Glutamatergic neuron (in vitro differentiated cells): ENCODE measurements around the gene EPB41L5. TPM values are rescaled to one million over a fixed set of nuclear protein-coding genes. Genes with fewer than 3 reads are reported as not detected.
"Not testable (repeated sequence)": the region's sequence is repeated elsewhere in the genome, so short reads cannot be mapped to it uniquely, and the experiment has no call there.

Source experiments
- DNase-seq: peaks from one replicate; pipeline ENCODE4 v3.0.0; 2022
- H3K27ac Mint-ChIP-seq: one replicate; pipeline ENCODE4 v1.8.0; 2020; ENCODE audit warnings: mild to moderate bottlenecking, mixed read lengths, inconsistent platforms; ENCODE audit not compliant: unreplicated experiment
- H3K27me3 Mint-ChIP-seq: one replicate; pipeline ENCODE4 v1.8.0; 2020; ENCODE audit warnings: mild to moderate bottlenecking, moderate library complexity, mixed read lengths, inconsistent platforms; ENCODE audit not compliant: unreplicated experiment
- H3K36me3 Mint-ChIP-seq: one replicate; pipeline ENCODE4 v1.8.0; 2020; ENCODE audit warnings: mild to moderate bottlenecking, mixed read lengths, inconsistent platforms; ENCODE audit not compliant: unreplicated experiment
- H3K4me1 Mint-ChIP-seq: one replicate; pipeline ENCODE4 v1.8.0; 2020; ENCODE audit warnings: mild to moderate bottlenecking, low read depth, mixed read lengths, inconsistent platforms; ENCODE audit not compliant: unreplicated experiment
- H3K4me3 Mint-ChIP-seq: one replicate; pipeline ENCODE4 v1.8.0; 2020; ENCODE audit warnings: mild to moderate bottlenecking, mixed read lengths, inconsistent platforms; ENCODE audit not compliant: unreplicated experiment
- H3K9me3 Mint-ChIP-seq: one replicate; pipeline ENCODE4 v1.8.0; 2020; ENCODE audit warnings: mild to moderate bottlenecking, moderate library complexity, mixed read lengths, inconsistent platforms; ENCODE audit not compliant: unreplicated experiment
- long read RNA-seq: library from polyadenylated mRNA; unstranded; transcript quantifications from one replicate; pipeline ENCODE4 v2.0.0, GENCODE V29; 2020; ENCODE audit not compliant: unreplicated experiment
- total RNA-seq: library from RNA; stranded (reverse); fragmentation: NEBNext Ultra II Directional; extraction: Animal tissue kit (Norgen Biotek cat#: 25700); gene quantifications from one replicate; pipeline ENCODE4 v1.2.1, GENCODE V29; 2021; ENCODE audit not compliant: unreplicated experiment
- TF ChIP-seq, protein P1 (sequence below): fragments of 200-600 bp; sonication (generic); IDR thresholded peaks from one replicate; pipeline ENCODE4 v1.5.0; 2021; ENCODE audit not compliant: partially characterized antibody, unreplicated experiment

EPB41L5 gene
- total RNA-seq: 71.7 TPM
- long read RNA-seq, full-length matches to known transcripts: 2 of 6 reads
- long read RNA-seq, partial matches to known transcripts: 0 of 6 reads
- long read RNA-seq, other reads (novel, unspliced or antisense): 4 of 6 reads

DNA sequence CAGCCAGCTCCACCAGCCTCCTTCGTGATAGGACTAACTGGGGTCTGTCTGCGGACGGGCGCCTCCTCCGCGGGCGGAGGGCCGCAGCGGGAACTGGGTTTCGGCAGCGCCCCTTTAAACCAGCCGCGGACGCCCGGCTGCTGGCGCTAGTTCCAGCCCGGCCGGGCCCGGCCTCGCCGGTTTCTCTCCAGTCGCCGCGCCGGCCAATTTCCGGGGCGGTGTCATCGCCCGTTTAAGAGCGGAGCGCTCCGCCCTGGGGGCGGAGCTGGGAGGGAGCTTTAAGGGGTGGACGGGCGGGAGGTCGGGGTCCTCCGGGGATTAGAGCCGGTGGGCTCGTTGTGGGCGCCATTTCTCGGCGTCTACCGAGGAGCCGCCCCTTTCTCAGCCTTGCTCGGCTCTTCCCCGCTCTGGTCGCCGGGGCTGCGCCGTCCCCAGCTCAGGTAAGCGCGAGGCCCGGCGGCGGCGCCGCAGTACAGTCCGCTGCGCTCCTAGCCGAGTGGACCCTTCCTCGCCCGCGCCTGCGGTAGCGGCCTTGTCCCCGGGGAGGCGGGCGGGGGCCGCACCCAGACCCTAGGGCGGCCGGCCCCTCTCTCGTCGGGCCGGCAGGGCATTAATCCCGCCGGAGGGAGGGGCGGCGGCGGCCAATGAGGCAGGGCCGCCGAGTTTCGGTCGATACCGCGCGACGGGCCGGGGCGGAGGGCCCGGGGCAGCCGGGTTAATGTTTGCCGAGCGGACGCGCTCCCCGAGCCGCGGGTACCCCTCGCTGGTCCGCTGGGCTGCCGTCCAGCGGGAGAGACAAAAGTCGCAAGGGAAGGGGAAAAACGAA lies at the start of gene EPB41L5:
TSS of gene EPB41L5 (plus strand) at position 307 of the 826 bp plus-strand sequence. CDS start 6,008 bp downstream, outside the sequence.
- Mint-ChIP-seq H3K36me3 (peaks cover under 1% of the 10 kb centered on the region), H3K27me3 (peaks cover 6% of the 10 kb centered on the region), H3K9me3 (no peaks in the 10 kb centered on the region), H3K4me1 (peaks cover 15% of the 10 kb centered on the region), H3K4me3 (peak within 1 kb of the TSS; percentile 84), H3K27ac (peak within 1 kb of the TSS; percentile 81)
- peak; percentile 95 for DNase-seq
- TF ChIP-seq, protein P1, sequence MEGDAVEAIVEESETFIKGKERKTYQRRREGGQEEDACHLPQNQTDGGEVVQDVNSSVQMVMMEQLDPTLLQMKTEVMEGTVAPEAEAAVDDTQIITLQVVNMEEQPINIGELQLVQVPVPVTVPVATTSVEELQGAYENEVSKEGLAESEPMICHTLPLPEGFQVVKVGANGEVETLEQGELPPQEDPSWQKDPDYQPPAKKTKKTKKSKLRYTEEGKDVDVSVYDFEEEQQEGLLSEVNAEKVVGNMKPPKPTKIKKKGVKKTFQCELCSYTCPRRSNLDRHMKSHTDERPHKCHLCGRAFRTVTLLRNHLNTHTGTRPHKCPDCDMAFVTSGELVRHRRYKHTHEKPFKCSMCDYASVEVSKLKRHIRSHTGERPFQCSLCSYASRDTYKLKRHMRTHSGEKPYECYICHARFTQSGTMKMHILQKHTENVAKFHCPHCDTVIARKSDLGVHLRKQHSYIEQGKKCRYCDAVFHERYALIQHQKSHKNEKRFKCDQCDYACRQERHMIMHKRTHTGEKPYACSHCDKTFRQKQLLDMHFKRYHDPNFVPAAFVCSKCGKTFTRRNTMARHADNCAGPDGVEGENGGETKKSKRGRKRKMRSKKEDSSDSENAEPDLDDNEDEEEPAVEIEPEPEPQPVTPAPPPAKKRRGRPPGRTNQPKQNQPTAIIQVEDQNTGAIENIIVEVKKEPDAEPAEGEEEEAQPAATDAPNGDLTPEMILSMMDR: no peak

DNA sequence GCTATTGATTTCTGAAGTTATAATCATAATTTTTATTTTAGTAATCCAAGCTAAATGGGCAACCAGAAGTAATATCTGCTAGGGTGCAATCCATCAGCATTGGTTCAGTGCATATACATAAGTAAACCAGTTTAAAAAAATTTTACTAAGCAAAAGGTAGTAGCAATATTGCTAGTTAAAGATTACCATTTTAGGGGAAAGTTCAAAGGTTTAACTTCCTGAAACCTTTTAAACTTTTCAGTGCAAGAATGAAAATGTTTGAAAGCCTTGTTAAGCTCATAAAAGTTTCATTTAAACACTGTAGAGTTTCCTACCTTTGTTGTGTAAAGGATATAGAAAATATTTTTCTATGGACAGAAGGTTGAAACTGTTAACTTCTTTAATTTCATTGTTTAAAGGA lies 31.0 kb upstream of the EPB41L5 start:
- peaks cover 2% of the 10 kb centered on the region for H3K9me3 Mint-ChIP-seq
- H3K27ac Mint-ChIP-seq: no peak overlapping the region
- peaks cover 1% of the 10 kb centered on the region for H3K27me3 Mint-ChIP-seq
- H3K4me1 Mint-ChIP-seq: no peaks in the 10 kb centered on the region
- no peak for DNase-seq
- no peak overlapping the region for H3K4me3 Mint-ChIP-seq
- H3K36me3 Mint-ChIP-seq: no peaks in the 10 kb centered on the region
- TF ChIP-seq, protein P1: no peak

DNA sequence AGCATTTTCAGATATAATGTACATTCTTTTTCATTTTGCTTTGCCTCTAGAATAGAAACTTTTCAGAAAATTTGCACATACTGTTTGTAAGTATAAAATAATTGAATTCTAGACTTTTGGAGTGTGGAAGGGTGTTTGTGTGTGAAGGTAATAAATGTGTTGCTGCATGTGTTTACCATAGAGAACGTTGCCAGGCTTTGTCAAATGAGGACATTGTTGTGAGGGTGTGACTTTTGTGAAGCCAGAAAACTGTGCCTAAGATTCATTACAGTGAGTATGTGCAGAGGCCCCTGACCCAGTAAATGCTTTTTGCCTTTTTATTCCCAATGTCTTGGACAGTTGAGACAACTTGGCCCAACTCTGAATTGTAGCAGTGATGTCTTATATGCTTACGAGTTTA lies 30.4 kb upstream of the EPB41L5 start:
- no peak overlapping the region for H3K27ac Mint-ChIP-seq
- no peak for DNase-seq
- TF ChIP-seq, protein P1: no peak
- H3K36me3 Mint-ChIP-seq: no peaks in the 10 kb centered on the region
- peaks cover 1% of the 10 kb centered on the region for H3K27me3 Mint-ChIP-seq
- peaks cover 2% of the 10 kb centered on the region for H3K9me3 Mint-ChIP-seq
- H3K4me1 Mint-ChIP-seq: no peaks in the 10 kb centered on the region
- H3K4me3 Mint-ChIP-seq: no peak overlapping the region

DNA sequence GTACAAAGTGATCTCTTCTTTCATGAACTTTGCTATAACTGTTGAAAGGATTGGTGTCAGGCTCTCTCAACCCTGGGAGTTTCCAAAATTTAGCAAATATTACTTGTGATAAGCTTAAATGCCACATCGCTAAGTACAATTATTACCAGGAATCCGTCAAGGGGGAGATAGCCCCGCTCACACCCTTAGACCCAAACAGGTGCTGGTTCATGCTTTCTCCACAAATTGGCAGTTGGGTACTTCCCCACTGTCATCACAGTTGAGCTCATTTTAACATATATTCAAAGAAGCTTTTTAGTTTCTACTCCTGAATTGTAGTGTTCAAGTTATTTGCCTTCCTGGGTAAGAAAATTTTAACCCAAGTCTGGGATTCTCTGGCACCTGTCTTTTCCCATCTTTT lies 29.8 kb upstream of the EPB41L5 start:
- TF ChIP-seq, protein P1: no peak
- no peak overlapping the region for H3K27ac Mint-ChIP-seq
- no peak for DNase-seq
- H3K4me1 Mint-ChIP-seq: no peaks in the 10 kb centered on the region
- H3K36me3 Mint-ChIP-seq: no peaks in the 10 kb centered on the region
- peaks cover 1% of the 10 kb centered on the region for H3K27me3 Mint-ChIP-seq
- peaks cover 4% of the 10 kb centered on the region for H3K9me3 Mint-ChIP-seq
- H3K4me3 Mint-ChIP-seq: no peak overlapping the region

DNA sequence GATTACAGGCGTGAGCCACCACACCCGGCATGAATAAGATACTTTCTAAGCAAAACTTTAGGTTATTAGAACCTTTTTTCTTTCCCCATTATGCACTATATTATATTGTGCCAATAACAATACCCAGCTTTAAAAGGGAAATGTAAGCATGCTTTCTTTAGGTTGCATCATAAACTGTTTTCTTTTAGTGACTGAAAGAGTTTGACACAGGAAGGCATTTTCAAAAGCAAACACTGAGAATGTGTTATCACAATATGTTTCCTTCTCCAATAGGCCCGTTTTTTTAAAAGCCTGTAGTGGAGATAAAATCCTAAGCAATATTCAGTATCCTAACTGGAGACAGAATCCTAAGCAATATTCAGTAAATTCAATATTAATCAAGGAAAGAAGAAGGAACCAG lies 16.7 kb upstream of the EPB41L5 start:
- no peak for DNase-seq
- peaks cover 1% of the 10 kb centered on the region for H3K27me3 Mint-ChIP-seq
- peaks cover 8% of the 10 kb centered on the region for H3K9me3 Mint-ChIP-seq
- H3K27ac Mint-ChIP-seq: no peak overlapping the region
- H3K4me1 Mint-ChIP-seq: no peaks in the 10 kb centered on the region
- no peaks in the 10 kb centered on the region for H3K36me3 Mint-ChIP-seq
- H3K4me3 Mint-ChIP-seq: no peak overlapping the region
- TF ChIP-seq, protein P1: no peak

DNA sequence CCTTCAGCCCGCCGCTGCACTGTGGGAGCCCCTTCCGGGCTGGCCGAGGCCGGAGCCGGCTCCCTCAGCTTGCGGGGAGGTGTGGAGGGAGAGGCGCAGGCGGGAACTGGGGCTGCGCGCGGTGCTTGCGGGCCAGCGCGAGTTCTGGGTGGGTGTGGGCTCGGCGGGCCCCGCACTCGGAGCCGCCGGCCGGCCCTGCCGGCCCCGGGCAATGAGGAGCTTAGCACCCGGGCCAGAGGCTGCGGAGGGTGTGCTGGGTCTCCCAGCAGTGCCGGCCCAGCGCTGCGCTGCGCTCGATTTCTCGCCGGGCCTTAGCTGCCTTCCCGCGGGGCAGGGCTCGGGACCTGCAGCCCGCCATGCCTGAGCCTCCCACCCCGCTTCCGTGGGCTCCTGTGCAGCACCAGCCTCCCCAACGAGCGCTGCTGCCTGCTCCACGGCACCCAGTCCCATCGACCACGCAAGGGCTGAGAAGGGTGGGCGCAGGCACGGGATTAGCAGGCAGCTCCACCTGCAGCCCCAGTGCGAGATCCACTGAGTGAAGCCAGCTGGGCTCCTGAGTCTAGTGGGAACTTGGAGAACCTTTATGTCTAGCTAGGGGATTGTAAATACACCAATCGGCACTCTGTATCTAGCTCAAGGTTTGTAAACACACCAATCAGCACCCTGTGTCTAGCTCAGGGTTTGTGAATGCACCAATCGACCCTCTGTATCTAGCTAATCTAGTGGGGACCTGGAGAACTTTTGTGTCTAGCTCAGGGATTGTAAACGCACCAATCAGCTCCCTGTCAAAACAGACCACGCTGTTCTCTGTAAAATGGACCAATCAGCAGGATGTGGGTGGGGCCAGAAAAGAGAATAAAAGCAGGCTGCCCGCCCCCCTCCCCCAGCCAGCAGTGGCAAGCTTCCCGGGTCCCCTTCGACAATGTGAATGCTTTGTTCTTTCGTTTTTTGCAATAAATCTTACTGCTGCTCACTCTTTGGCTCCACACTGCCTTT lies 15.7 kb upstream of the EPB41L5 start:
- not testable (repeated sequence) for H3K4me3 Mint-ChIP-seq, H3K36me3 Mint-ChIP-seq

More for the DNA sequence above, 15.7 kb upstream of the EPB41L5 start:
- not testable (repeated sequence) for H3K4me1 Mint-ChIP-seq, H3K9me3 Mint-ChIP-seq, H3K27ac Mint-ChIP-seq, DNase-seq, H3K27me3 Mint-ChIP-seq
